Neural cell (in vitro differentiated cells): ENCODE measurements around the gene PFKFB4.

Experiments
- EP300 ChIP-seq: fragments of 450-650 bp; conservative IDR thresholded peaks from 2 replicates; pipeline ENCODE4 v1.6.1; 2014; ENCODE audit warnings: antibody characterized with exemption, mild to moderate bottlenecking, moderate library complexity; ENCODE audit not compliant: poor library complexity, severe bottlenecking
- EZH2 ChIP-seq: fragments of 200-600, 300-800 bp; shearing (Covaris generic), sonication (generic); IDR thresholded peaks from 2 replicates; pipeline ENCODE4 v1.6.1; 2014; ENCODE audit warnings: antibody characterized with exemption, low read length, borderline replicate concordance, mild to moderate bottlenecking; ENCODE audit not compliant: insufficient read depth, poor library complexity, severe bottlenecking
- MXI1 ChIP-seq: fragments of 450-650 bp; conservative IDR thresholded peaks from 2 replicates; pipeline ENCODE4 v1.6.1; 2014; ENCODE audit warnings: antibody characterized with exemption, mild to moderate bottlenecking; ENCODE audit not compliant: poor library complexity, severe bottlenecking
- POLR2AphosphoS5 ChIP-seq: IDR thresholded peaks from 2 replicates; pipeline ENCODE4 v1.6.1; 2012
- TF ChIP-seq, protein P1 (sequence below): fragments of 450-650 bp; IDR thresholded peaks from 2 replicates; pipeline ENCODE4 v1.5.1; 2014; ENCODE audit warnings: antibody characterized with exemption, mild to moderate bottlenecking, moderate library complexity; ENCODE audit not compliant: poor library complexity, severe bottlenecking

DNA sequence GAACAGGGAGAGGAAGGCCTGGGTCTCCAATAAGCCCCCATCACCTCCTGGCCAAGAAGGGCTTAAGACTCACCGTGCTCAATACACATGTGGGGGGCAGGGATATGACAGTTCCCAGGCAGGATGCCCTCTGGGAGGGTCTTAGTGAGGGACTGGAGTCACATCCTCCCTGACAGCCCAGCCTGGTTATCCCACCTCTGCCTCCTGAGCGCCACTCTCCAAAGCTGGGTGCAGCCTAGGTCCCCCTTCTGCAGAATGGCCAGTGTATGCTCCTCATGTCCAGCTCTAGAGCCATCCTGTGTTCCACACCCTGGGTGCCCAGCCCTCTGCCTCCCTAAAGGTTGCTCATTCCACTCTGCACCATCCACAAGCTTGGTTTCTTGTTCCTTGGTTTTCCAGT, 51.5 kb downstream of the PFKFB4 start:
- TF ChIP-seq EZH2 (no peak), MXI1 (no peak), EP300 (no peak), POLR2AphosphoS5 (no peak)
- TF ChIP-seq, protein P1, sequence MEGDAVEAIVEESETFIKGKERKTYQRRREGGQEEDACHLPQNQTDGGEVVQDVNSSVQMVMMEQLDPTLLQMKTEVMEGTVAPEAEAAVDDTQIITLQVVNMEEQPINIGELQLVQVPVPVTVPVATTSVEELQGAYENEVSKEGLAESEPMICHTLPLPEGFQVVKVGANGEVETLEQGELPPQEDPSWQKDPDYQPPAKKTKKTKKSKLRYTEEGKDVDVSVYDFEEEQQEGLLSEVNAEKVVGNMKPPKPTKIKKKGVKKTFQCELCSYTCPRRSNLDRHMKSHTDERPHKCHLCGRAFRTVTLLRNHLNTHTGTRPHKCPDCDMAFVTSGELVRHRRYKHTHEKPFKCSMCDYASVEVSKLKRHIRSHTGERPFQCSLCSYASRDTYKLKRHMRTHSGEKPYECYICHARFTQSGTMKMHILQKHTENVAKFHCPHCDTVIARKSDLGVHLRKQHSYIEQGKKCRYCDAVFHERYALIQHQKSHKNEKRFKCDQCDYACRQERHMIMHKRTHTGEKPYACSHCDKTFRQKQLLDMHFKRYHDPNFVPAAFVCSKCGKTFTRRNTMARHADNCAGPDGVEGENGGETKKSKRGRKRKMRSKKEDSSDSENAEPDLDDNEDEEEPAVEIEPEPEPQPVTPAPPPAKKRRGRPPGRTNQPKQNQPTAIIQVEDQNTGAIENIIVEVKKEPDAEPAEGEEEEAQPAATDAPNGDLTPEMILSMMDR, result no peak
